Tongue (tissue), 2 donors: ENCODE data around the gene FERMT1. TPM values are rescaled to one million over a fixed set of nuclear protein-coding genes. Genes with fewer than 3 reads are reported as not detected.

Source experiments
- DNase-seq: peaks from one replicate; pipeline ENCODE4 v3.0.0-alpha.2; 2015
- total RNA-seq: library from RNA; depleted of rRNA; stranded (reverse); fragments of >200 nt; gene quantifications from one replicate; pipeline ENCODE4 v1.2.3, GENCODE V29; 2014

Gene FERMT1, protein sequence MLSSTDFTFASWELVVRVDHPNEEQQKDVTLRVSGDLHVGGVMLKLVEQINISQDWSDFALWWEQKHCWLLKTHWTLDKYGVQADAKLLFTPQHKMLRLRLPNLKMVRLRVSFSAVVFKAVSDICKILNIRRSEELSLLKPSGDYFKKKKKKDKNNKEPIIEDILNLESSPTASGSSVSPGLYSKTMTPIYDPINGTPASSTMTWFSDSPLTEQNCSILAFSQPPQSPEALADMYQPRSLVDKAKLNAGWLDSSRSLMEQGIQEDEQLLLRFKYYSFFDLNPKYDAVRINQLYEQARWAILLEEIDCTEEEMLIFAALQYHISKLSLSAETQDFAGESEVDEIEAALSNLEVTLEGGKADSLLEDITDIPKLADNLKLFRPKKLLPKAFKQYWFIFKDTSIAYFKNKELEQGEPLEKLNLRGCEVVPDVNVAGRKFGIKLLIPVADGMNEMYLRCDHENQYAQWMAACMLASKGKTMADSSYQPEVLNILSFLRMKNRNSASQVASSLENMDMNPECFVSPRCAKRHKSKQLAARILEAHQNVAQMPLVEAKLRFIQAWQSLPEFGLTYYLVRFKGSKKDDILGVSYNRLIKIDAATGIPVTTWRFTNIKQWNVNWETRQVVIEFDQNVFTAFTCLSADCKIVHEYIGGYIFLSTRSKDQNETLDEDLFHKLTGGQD
- 5.5 TPM for total RNA-seq

- DNase-seq = peak; percentile 58
Measured at GRCh38 chr20:6122873-6123648, at the start of gene FERMT1. TSS of gene FERMT1 (minus strand) at chr20:6123030. CDS start at chr20:6119554, 3,476 bp downstream.

- no peak for DNase-seq
Measured at GRCh38 chr20:6169251-6169650, 46.4 kb upstream of the FERMT1 start.

- no peak for DNase-seq
Measured at GRCh38 chr20:6168204-6168603, 45.4 kb upstream of the FERMT1 start.

DNA sequence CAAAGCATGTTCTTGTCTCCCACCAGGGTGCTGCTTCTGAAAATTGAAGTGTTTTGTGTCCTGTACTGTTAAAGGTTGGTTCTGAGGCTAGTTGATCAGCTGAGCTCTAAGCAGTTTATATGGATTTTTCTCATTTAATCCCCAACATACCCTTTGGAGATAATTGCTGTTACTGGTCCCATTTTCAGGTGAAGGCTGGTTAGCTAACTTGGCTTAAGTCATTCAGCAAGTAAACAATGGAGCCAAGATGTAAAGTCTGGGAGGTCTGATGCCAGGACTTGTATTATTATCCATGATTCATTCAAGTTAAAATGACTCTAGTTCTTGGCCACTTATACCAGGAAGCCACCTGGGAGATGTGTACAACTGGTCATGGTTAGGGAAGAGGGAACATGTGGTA lies 42.5 kb upstream of the FERMT1 start:
- no peak for DNase-seq

DNA sequence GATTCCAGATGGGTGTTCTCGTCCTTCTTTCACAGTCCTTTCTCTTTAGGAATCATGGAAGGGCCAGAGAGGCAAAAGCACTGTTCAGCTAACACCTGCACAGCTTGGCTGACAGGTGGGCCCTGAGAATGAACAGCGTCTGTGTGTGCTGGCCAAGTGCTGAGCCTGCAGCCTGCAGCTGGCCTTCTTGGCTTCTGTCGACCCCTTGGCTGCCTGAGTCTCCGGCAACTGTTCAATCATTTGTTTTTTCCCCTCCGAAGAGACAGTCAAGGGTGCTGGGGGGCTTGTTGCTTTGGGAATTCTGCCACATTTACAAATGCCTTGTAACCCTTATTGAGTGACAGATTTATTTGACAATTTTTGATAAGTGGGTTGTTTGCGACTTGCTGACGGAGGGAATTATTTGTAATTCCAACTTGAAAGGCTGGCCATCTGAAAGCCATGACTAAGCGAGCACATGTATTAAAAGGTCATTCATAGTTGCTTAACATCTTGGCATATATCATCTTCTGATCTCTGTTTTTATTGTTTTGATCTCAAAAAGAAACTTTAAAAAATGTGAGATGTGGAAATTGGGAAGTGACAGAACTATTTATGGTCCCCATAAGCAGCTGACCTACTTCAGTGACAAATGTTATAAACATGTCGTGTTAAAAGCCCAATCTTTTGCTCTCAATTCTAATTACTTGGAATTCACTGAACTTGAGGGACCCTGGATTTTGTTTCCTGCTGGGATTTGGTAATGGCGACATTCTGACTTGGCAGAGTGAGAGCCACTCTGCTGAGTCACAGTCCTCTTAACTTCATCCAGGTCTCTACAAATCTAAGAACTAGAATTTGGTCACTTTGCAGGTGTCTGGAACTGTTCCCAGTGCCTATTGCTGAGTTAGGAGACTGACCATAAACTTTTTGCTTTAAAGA lies 41.9 kb upstream of the FERMT1 start:
- peak; percentile 85 for DNase-seq

DNA sequence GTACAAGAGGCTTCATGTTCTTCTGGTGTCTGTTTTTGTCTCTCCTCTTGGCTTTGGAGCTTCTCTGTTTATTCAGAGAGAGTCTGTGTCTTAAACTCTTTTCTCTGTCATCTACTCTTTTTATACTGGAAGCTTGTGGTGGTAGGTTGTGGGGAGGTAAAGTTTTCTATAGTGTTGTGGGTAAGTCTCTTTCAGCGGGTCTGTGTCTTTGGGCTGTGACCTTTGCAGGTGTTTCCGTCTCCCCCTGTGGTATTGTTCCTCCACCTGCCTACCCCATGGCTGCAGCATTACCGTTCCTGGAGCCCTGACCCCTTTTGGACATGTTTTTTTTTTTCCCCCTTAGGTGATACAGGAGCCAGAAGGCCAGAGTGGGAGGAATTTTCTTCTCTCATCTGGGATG lies 37.9 kb upstream of the FERMT1 start:
- DNase-seq = no peak

DNA sequence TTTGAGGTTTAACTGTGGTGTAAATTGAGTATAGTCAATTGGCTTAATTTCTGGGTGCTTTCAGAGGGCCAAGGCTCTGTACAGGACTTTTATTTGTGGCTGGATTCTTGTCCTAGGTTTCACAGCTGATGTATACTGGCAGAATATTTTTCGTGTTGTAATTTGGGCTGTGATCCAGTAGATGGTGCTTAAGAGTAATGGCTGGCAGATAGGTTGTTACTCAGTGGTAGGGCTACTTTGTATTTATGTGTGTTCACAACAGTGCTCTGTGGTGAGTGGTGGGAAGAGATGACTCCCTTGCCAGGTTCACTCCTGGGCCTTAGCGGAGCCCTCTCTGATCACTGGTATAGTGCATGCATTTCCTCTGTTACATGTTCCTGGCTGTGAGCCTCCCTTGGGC lies 34.5 kb upstream of the FERMT1 start:
- DNase-seq = no peak

GRCh38 chr20:6152777-6153176 lies 29.9 kb upstream of the FERMT1 start:
- no peak for DNase-seq

- DNase-seq = no peak
Measured at GRCh38 chr20:6148073-6148472, 25.2 kb upstream of the FERMT1 start.

DNA sequence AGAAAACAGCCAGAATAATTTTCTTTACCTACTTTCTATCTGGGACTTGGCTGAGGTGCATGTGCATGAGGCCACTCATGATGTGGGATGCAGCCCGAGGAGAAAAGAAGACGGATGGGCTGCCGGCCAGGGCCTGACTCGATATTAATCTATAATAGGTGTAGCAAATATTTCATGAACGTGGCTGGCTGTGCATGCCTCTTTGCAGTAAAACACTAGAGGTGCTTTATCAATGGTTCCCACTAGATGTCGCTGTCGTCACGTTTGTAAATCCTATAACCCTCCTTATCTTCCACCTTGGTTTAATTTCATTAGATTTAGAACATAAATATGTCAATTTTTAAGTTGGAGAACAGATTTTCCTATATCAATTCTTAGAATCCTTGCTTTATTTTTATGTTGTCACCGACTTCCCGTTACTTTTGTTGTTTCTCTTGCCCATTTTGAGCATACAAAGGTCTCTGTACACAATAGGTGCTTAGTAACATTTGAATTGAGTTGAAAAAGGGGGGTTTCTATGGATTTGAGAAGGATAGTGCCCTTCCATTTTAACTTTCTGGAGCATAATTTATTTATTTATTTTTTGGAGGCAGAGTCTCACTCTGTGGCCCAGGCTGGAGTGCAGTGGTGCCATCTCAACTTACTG lies 19.6 kb upstream of the FERMT1 start:
- peak; percentile 84 for DNase-seq

GRCh38 chr20:6140947-6141346 lies 18.1 kb upstream of the FERMT1 start:
- DNase-seq = no peak

DNA sequence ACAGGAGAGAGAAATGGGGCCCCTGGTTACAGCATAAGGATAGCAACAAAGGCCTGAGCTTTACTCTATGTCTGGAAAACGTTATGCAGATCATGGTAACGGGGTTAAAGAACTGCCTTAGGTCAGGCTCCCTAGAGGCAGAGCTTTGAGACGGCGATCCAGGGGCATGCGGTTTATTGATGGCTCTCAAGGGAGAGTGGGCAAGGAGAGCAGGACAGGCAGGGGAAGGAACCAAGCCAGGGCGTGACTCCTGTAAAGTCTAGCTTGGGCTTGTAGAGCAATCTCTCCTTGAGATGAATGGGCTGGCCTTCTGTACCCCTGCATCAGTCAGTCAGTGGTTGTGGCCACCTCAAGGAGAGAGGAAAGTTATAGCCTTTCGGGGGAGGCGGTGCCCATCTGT lies 12.5 kb upstream of the FERMT1 start:
- no peak for DNase-seq

DNA sequence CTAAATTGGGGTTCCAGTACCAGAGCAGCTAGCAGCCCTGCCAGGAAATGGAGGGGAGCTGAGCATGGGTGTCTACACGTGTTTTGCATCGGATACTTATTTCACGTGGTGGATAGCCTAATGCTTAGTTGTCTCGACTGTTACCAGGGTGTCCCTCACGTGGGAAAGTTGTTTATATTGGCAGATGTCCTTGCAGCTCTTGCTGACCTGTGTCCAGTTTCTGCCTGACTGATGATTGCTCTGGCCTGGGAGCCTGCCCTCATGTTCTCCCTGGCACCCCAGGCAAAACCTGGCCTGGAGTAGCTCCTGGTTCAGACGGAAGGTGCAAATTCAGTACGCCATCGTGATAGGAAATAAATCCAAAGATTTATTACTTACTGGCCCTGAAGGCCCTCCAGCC lies 11.8 kb upstream of the FERMT1 start:
- DNase-seq = no peak

DNA sequence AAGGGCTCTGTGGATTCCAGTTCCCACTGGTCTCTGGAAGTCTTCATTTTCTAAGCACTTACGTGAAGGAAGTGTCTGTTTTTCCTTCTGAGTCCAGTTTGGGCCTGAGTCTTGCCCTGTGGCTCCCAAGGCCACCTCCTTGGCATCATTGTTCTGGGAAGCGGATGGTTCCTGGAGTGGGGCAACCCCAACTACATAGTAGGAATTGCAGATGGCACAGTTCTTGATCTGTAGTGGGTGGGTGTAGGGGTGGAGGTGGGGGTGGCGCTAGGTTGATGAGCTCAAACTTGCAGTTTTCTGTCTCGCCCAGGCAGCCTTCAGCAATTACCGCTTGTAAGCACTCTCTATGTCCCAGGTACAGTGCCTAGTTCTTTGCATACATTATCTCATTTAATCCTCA lies 7.2 kb upstream of the FERMT1 start:
- no peak for DNase-seq

DNA sequence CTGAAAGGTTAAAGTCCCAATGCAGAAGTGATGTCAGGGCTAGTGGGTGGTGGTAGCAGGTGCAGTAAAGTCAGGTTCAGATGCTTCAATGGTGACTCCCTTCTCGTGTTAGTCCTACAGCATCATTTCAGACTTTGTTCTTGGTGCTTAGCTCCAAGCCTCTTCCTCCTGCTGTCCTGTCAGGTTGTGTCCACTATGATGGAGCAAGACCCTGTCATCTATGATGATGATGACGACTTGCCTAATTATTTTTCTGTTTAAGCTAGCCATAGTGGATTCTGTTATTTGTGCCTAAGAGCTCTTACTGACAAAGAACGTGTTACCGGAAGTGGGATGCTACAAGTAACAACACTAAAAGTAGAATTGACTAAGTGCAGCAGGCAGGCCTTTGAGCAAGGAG lies 5.0 kb upstream of the FERMT1 start:
- DNase-seq = no peak

DNA sequence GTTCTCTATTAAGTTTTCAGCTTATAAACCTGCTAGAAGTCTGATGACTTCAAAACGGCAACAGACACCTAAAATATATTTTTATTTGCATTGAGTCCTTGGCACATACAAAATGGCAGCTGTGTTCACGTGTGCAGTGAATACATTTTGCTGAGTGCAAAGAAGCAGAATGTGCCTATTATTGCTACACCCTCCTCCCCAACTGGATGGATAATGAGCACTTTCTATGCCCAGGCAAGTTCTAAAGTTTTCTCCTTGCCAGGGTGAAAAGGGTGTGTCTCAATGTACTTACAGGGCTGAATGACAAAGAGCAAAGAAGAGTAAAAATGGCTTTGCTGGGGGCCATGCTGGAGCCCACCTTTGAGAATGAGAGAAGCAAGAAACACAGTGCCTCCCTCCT lies 4.0 kb upstream of the FERMT1 start:
- no peak for DNase-seq

DNA sequence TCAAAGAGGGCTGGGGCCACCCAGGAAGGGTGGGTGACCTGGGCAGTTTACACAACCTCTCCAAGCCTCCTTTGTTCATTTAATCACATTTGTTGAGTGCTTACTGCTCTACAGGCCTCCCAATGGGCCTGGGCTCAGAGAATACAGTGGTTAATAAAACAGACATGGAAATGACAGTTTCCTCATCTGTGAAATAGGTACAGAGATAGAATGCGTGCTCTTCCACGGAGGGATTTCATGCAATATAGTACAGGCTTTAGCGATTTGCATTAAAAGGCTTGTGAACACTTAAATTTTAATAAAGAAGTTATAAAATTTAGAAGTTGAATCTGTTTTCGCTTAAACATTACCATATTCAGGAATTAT lies 802 bp upstream of the FERMT1 start:
- no peak for DNase-seq

GRCh38 chr20:6122111-6122872 lies 538 bp downstream of the FERMT1 start:
- DNase-seq = peak; percentile 64

DNA sequence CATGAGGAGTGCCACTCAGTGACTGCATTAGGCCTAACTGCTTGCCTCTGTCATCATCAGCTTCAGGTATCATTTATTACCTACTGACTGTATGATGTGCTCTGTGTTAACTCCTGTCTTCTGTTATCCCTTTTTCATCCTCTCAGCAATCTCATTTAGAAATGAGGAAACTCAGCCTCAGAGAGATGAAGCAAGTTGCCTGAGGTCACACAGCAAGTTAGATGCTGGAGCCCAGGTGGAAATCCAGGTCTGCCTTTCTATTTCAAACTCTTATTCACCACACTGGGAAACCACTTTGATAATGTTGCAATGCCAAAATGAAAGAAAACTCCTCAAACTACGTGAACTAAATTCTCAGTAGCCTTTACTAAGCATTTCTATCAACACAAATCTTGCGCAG lies 1.3 kb downstream of the FERMT1 start:
- DNase-seq = no peak

DNA sequence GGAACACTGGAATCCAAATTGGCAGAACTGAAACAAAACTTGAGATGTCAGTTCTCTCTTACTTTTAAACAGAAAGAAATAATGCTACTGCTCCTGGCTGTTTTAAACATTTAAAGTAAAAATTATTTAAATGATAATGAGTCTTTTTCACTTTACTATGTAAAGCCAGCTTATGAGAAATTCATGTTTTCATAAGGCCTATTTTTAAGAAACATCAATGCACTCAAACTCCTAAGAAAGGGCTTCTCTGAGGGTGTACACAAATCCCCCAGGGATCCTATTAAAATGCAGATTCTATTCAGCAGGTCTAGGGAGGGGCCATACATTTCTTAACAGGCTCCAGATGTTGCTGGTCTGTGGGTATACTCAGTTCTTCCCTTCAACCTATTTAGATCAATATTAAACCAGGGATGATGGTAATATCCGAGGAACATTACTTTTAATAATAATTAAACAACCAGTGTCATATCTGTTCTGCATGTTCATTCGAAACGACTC lies 2.3 kb downstream of the FERMT1 start:
- DNase-seq = no peak

DNA sequence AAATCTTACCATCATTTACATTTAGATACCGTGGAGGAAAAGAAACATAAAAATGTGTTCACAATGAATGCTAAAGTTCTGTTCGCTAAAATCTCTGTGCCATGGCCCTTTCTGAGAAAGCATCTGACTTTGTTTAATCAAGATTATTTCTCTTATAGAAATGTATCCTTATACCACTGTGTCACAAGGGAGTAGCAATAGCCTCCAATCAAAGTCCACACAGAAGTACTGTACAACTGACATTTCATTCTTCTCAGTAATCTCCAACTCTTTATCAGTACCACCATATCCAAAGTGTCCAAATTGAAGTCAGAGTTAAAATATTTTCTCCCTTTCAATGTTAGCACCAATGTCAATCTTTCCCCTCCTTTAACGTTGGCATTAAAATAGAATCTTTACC lies 6.1 kb downstream of the FERMT1 start:
- DNase-seq = no peak
